T47D (cell line): Measurements from ENCODE around the gene MAPKAP1.

ENCODE experiments used
- DNase-seq, 2 experiments: peaks; one replicate each; pipeline versions ENCODE4 v3.0.0 to v3.0.0-alpha.2; 2011 to 2012; ENCODE audit warnings: low read depth in 1 of 2, low spot score in 1 of 2
- JUND ChIP-seq: IDR thresholded peaks from 2 replicates; pipeline ENCODE4 v1.6.1; 2012; ENCODE audit warnings: low read depth
- in situ Hi-C: cut with HindIII; loops from 2 replicates; pipeline ENCODE4 v1.10.0; 2016; ENCODE audit warnings: low sequenced_read_pairs, low pct_unique_long_range_greater_than_20kb

The MAPKAP1 gene

GRCh38 chr9:125706651-125707471, at the start of gene MAPKAP1:
TSS of gene MAPKAP1 (minus strand) at chr9:125707208. CDS start at chr9:125672574, 34,634 bp downstream.
- in situ Hi-C loops: no loop called here
- peak; percentile 96 to 98 for DNase-seq
- TF ChIP-seq JUND: no peak

- in situ Hi-C loops: no loop called here
- no peak for DNase-seq
- no peak for TF ChIP-seq JUND
Measured at GRCh38 chr9:125756518-125756917, 49.5 kb upstream of the MAPKAP1 start.

GRCh38 chr9:125755340-125755739, 48.3 kb upstream of the MAPKAP1 start:
- no peak for DNase-seq
- in situ Hi-C loops: no loop called here
- TF ChIP-seq JUND: no peak

GRCh38 chr9:125754096-125754495, 47.1 kb upstream of the MAPKAP1 start:
- TF ChIP-seq JUND: no peak
- in situ Hi-C loops: no loop called here

GRCh38 chr9:125752070-125752628, 45.1 kb upstream of the MAPKAP1 start:
- in situ Hi-C loops: no loop called here
- peak; percentile 40 to 73 for DNase-seq
- no peak; the same call in 1 of the 2 replicates for TF ChIP-seq JUND

More at GRCh38 chr9:125754096-125754495, 47.1 kb upstream of the MAPKAP1 start:
- no peak for DNase-seq

- in situ Hi-C loops: no loop called here
- no peak for DNase-seq
- TF ChIP-seq JUND: no peak
Measured at GRCh38 chr9:125750627-125751011, 43.6 kb upstream of the MAPKAP1 start.

GRCh38 chr9:125749951-125750626, 43.1 kb upstream of the MAPKAP1 start:
- no peak for TF ChIP-seq JUND
- peak in 1 of 2 experiments; percentile 30 for DNase-seq
- in situ Hi-C loops: no loop called here

- in situ Hi-C loops: no loop called here
- DNase-seq: no peak
- no peak for TF ChIP-seq JUND
Measured at GRCh38 chr9:125749287-125749935, 42.4 kb upstream of the MAPKAP1 start.

GRCh38 chr9:125748446-125749099, 41.6 kb upstream of the MAPKAP1 start:
- DNase-seq: peak in 1 of 2 experiments; percentile 16
- in situ Hi-C loops: no loop called here
- no peak for TF ChIP-seq JUND

GRCh38 chr9:125747765-125748445, 40.9 kb upstream of the MAPKAP1 start:
- TF ChIP-seq JUND: no peak
- in situ Hi-C loops: no loop called here
- peak; percentile 41 to 72 for DNase-seq

GRCh38 chr9:125747053-125747764, 40.2 kb upstream of the MAPKAP1 start, which contains the start of gene PBX3:
TSS of gene PBX3 (plus strand) at chr9:125747373.
- no peak for TF ChIP-seq JUND
- DNase-seq: peak; percentile 68 to 75
- in situ Hi-C loops: no loop called here

- TF ChIP-seq JUND: no peak
- DNase-seq: no peak
- in situ Hi-C loops: no loop called here
Measured at GRCh38 chr9:125746774-125747052, 39.7 kb upstream of the MAPKAP1 start.
